HCT116 (cell line): ENCODE data around the gene TP53RK. TPM values are rescaled to one million over a fixed set of nuclear protein-coding genes. Genes with fewer than 3 reads are reported as not detected.

Experiments
- ATAC-seq: fragments of 200-7000 bp; cut with Tn5 transposase; 2 replicates; pipeline ENCODE4 v1.9.1; 2020; ENCODE audit warnings: mild to moderate bottlenecking, moderate library complexity
- BruUV-seq: library from RNA; stranded (reverse); fragments of 400-500 nt; replicated peaks from 2 replicates; lab custom pipeline; 2021; lab: Mats Ljungman, UMichigan
- CTCF ChIA-PET: fragments of 300-600 bp; sonication (Branson Sonifier 250); formaldehyde crosslinking; loops from one replicate; lab custom pipeline; 2021; ENCODE audit warnings: antibody characterized with exemption; lab: Charles Lee
- POLR2A ChIA-PET: fragments of 300-600, 350-600 bp; sonication (Branson Sonifier 250); formaldehyde crosslinking; loops from one replicate; lab custom pipeline; 2021; ENCODE audit warnings: antibody characterized with exemption; lab: Charles Lee
- RAD21 ChIA-PET, 2 experiments: fragments of 300-600 bp; sonication (Branson Sonifier 250); formaldehyde crosslinking; loops; one replicate each; lab custom pipeline; 2023; ENCODE audit warnings: low total read pairs in 2 of 2; ENCODE audit not compliant: uncharacterized antibody in 2 of 2, unreplicated experiment in 2 of 2, low non-redundant PET in 1 of 2; lab: Charles Lee
- DNase-seq: peaks from one replicate; pipeline ENCODE4 v3.0.0-alpha.2; 2010; ENCODE audit warnings: low read depth, low spot score
- H2AFZ ChIP-seq: fragments of 200-600 bp; shearing (Covaris generic), sonication (generic); 2 replicates; pipeline ENCODE4 v1.6.1; 2017; ENCODE audit warnings: low read depth, mixed run types, mixed read lengths, antibody characterized with exemption, low read length; ENCODE audit not compliant: poor library complexity, severe bottlenecking
- H3K27ac ChIP-seq: 2 replicates; pipeline ENCODE4 v1.5.1; 2012; ENCODE audit warnings: low read depth, low read length
- H3K27me3 ChIP-seq: fragments of 200-600 bp; sonication (generic); 2 replicates; pipeline ENCODE4 v1.6.1; 2016; ENCODE audit warnings: mixed run types, low read length, mixed read lengths; ENCODE audit not compliant: insufficient read depth
- H3K36me3 ChIP-seq, 2 experiments: fragments of 200-500 bp in 1 of 2; fragments of 200-600 bp in 1 of 2; sonication (Bioruptor generic) in 1 of 2; sonication (generic) in 1 of 2; 2 replicates each; pipeline versions ENCODE4 v1.5.1 to v1.6.1; 2014 to 2016; ENCODE audit warnings: low read length in 2 of 2, inconsistent platforms in 1 of 2, mixed read lengths in 1 of 2, mixed run types in 1 of 2; ENCODE audit not compliant: insufficient read depth in 2 of 2, control insufficient read depth in 1 of 2
- H3K4me1 ChIP-seq, 2 experiments: fragments of 200-600 bp in 1 of 2; sonication (generic) in 1 of 2; 2 replicates each; pipeline versions ENCODE4 v1.5.1 to v1.6.1; 2012 to 2017; ENCODE audit warnings: low read length in 2 of 2, inconsistent platforms in 1 of 2, mild to moderate bottlenecking in 1 of 2, mixed read lengths in 1 of 2, mixed run types in 1 of 2, moderate library complexity in 1 of 2; ENCODE audit not compliant: insufficient read depth in 2 of 2, control insufficient read depth in 1 of 2
- H3K4me2 ChIP-seq: fragments of 200-600 bp; sonication (generic); 2 replicates; pipeline ENCODE4 v1.6.1; 2017; ENCODE audit warnings: mixed run types, low read length, mixed read lengths
- H3K4me3 ChIP-seq, 2 experiments: fragments of 200-600 bp in 1 of 2; sonication (generic) in 1 of 2; replicated peaks in 1 of 2; 2 replicates each; pipeline ENCODE4 v1.5.1; 2011 to 2016; ENCODE audit warnings: low read length in 2 of 2, control low read depth in 1 of 2, low read depth in 1 of 2, mild to moderate bottlenecking in 1 of 2, mixed read lengths in 1 of 2, mixed run types in 1 of 2
- H3K79me2 ChIP-seq: fragments of 200-600 bp; sonication (generic); 2 replicates; pipeline ENCODE4 v1.6.1; 2017; ENCODE audit warnings: mild to moderate bottlenecking, mixed run types, low read length, moderate library complexity, mixed read lengths; ENCODE audit not compliant: insufficient read depth
- H3K9ac ChIP-seq: fragments of 200-600 bp; sonication (generic); 2 replicates; pipeline ENCODE4 v1.6.1; 2016; ENCODE audit warnings: low read length, mixed read lengths
- H3K9me2 ChIP-seq: fragments of 200-600 bp; sonication (generic), shearing (Covaris generic); 2 replicates; pipeline ENCODE4 v1.6.1; 2017; ENCODE audit warnings: mixed run types, mild to moderate bottlenecking, moderate library complexity; ENCODE audit not compliant: insufficient read depth
- H3K9me3 ChIP-seq, 2 experiments: fragments of 200-500 bp in 1 of 2; fragments of 200-600 bp in 1 of 2; sonication (Bioruptor generic) in 1 of 2; sonication (generic) in 1 of 2; 2 replicates each; pipeline ENCODE4 v1.6.1; 2014 to 2017; ENCODE audit warnings: low read length in 2 of 2, mixed read lengths in 2 of 2, inconsistent platforms in 1 of 2, low read depth in 1 of 2, mild to moderate bottlenecking in 1 of 2, mixed run types in 1 of 2, moderate library complexity in 1 of 2; ENCODE audit not compliant: control insufficient read depth in 1 of 2, insufficient read depth in 1 of 2
- H4K20me1 ChIP-seq: fragments of 200-600 bp; sonication (generic), shearing (Covaris generic); 2 replicates; pipeline ENCODE4 v1.6.1; 2017; ENCODE audit warnings: mixed run types, mild to moderate bottlenecking, moderate library complexity; ENCODE audit not compliant: insufficient read depth
- ATF3 ChIP-seq: IDR thresholded peaks from 2 replicates; pipeline ENCODE4 v1.6.1; 2012
- CTCF ChIP-seq, 3 experiments: fragments of 200-600 bp in 1 of 3; sonication (generic) in 1 of 3; IDR thresholded peaks in 2 of 3; conservative IDR thresholded peaks in 1 of 3; 2 replicates each; pipeline ENCODE4 v1.5.1; 2012 to 2017; ENCODE audit warnings: low read depth in 2 of 3, low read length in 2 of 3, antibody characterized with exemption in 1 of 3, borderline replicate concordance in 1 of 3, control low read depth in 1 of 3, mild to moderate bottlenecking in 1 of 3, mixed read lengths in 1 of 3, mixed run types in 1 of 3, moderate library complexity in 1 of 3; ENCODE audit not compliant: insufficient read depth in 1 of 3
- EGR1 ChIP-seq: IDR thresholded peaks from 2 replicates; pipeline ENCODE4 v1.6.1; 2012; ENCODE audit warnings: low read depth
- EZH2 ChIP-seq: fragments of 200-600 bp; sonication (generic); IDR thresholded peaks from 2 replicates; pipeline ENCODE4 v1.6.1; 2017; ENCODE audit warnings: antibody characterized with exemption, mixed run types
- JUND ChIP-seq: IDR thresholded peaks from 2 replicates; pipeline ENCODE4 v1.6.1; 2012
- MAX ChIP-seq: IDR thresholded peaks from 2 replicates; pipeline ENCODE4 v1.6.1; 2012
- POLR2A ChIP-seq: IDR thresholded peaks from 2 replicates; pipeline ENCODE4 v1.7.0; 2011; ENCODE audit warnings: borderline replicate concordance; ENCODE audit not compliant: insufficient read depth, insufficient read length; ENCODE audit errors: extremely low read depth
- SP1 ChIP-seq: IDR thresholded peaks from 2 replicates; pipeline ENCODE4 v1.6.1; 2012; ENCODE audit warnings: low read depth
- TCF7L2 ChIP-seq: IDR thresholded peaks from 2 replicates; pipeline ENCODE4 v1.7.0; 2011; ENCODE audit warnings: borderline replicate concordance, inconsistent platforms; ENCODE audit not compliant: insufficient read depth, insufficient read length; ENCODE audit errors: extremely low read depth
- YY1 ChIP-seq: IDR thresholded peaks from 2 replicates; pipeline ENCODE4 v1.6.1; 2011; ENCODE audit warnings: low read length, low read depth, moderate library complexity, mild to moderate bottlenecking; ENCODE audit not compliant: insufficient replicate concordance; ENCODE audit errors: extremely low read depth
- intact Hi-C: fragments of 100-400 bp; cut with micrococcal nuclease; formaldehyde crosslinking; loops from 2 replicates; pipeline ENCODE4 v1.10.0; 2022
- total RNA-seq: library from RNA; stranded (reverse); gene quantifications from one replicate; pipeline ENCODE4 v1.2.1, GENCODE V29; 2021; ENCODE audit not compliant: unreplicated experiment

The TP53RK gene
- total RNA-seq, 1 experiment from 2014 or later, result 9.2 TPM

GRCh38 chr20:46706242-46706641 is 17.0 kb upstream of the TP53RK start:
- H3K4me1 ChIP-seq, result peaks cover 5 to 7% of the 10 kb centered on the region in 2 experiments; a peak in 3 of 4 replicates
- no peaks in the 10 kb centered on the region; a peak in 1 of 4 replicates for H3K9me3 ChIP-seq
- H3K27ac ChIP-seq, result no peak overlapping the region
- intact Hi-C loops, result no loop called here
- no peak overlapping the region for H3K4me2 ChIP-seq
- H3K4me3 ChIP-seq, result no peak overlapping the region
- H3K9me2 ChIP-seq, result no peaks in the 10 kb centered on the region
- TF ChIP-seq JUND, result no peak
- no peak for TF ChIP-seq EZH2
- no peak for TF ChIP-seq TCF7L2
- TF ChIP-seq SP1, result no peak
- TF ChIP-seq MAX, result no peak
- TF ChIP-seq EGR1, result no peak
- no peak for TF ChIP-seq YY1
- no peak for TF ChIP-seq ATF3
- TF ChIP-seq POLR2A, result no peak
- TF ChIP-seq CTCF (IDR thresholded peaks at IDR 0.05 in 2 of 3, conservative IDR thresholded peaks at IDR 0.05 in 1 of 3; ENCODE audit: borderline replicate concordance in 1 of 3, insufficient read depth in 1 of 3, low read depth in 2 of 3, low read length in 2 of 3), result no peak
- no peaks in the 10 kb centered on the region for H3K27me3 ChIP-seq
- POLR2A ChIA-PET, result no interaction called here
- RAD21 ChIA-PET, result no interaction called here
- BruUV-seq, result no TSS peak
- H4K20me1 ChIP-seq, result no peaks in the 10 kb centered on the region
- CTCF ChIA-PET, result no interaction called here
- H3K79me2 ChIP-seq, result no peaks in the 10 kb centered on the region
- no peak for DNase-seq
- H2AFZ ChIP-seq, result no peak overlapping the region
- no peak overlapping the region for H3K9ac ChIP-seq
- ATAC-seq, result no peak
- H3K36me3 ChIP-seq, result no peaks in the 10 kb centered on the region
